Measurements from ENCODE around the gene KIAA0319L. TPM values are rescaled to one million over a fixed set of nuclear protein-coding genes. Genes with fewer than 3 reads are reported as not detected.
"Not testable (repeated sequence)": the region's sequence is repeated elsewhere in the genome, so short reads cannot be mapped to it uniquely, and the experiment has no call there.

Gene KIAA0319L
- total and polyA plus RNA-seq, 12 donors: 26.5 to 278 (median 76.8) TPM

GRCh38 chr1:35588197-35588910 is 31.2 kb upstream of the KIAA0319L start:
- DNase-seq: no peak
- Histone ChIP-seq H3K4me1 (replicated peaks in 1 of 2) (no peaks in the 10 kb centered on the region), H3K36me3 (replicated peaks in 1 of 2) (no peaks in the 10 kb centered on the region), H3K27me3 (no peaks in the 10 kb centered on the region), H3K9me3 (replicated peaks in 1 of 3) (no peaks in the 10 kb centered on the region), H3K27ac (no peak overlapping the region), H3K4me3 (no peak overlapping the region)
- intact Hi-C loops (cut with DNase I): no loop called here
- 78 to 88% (median 85%) methylated on average over 21 of the region's 21 CpGs for WGBS, 4 donors
- TF ChIP-seq POLR2A (IDR thresholded peaks at IDR 0.05) (no peak), CTCF (IDR thresholded peaks at IDR 0.05) (no peak)

GRCh38 chr1:35587736-35588135 is 30.5 kb upstream of the KIAA0319L start:
- intact Hi-C loops (cut with DNase I): no loop called here
- Histone ChIP-seq H3K27ac (no peak overlapping the region), H3K4me1 (replicated peaks in 1 of 2) (no peaks in the 10 kb centered on the region), H3K9me3 (replicated peaks in 1 of 3) (no peaks in the 10 kb centered on the region), H3K36me3 (replicated peaks in 1 of 2) (no peaks in the 10 kb centered on the region), H3K27me3 (no peaks in the 10 kb centered on the region), H3K4me3 (no peak overlapping the region)
- no peak for TF ChIP-seq CTCF (IDR thresholded peaks at IDR 0.05)
- TF ChIP-seq POLR2A (IDR thresholded peaks at IDR 0.05): no peak
- DNase-seq: no peak
- WGBS, 4 donors: 81 to 95% (median 84%) methylated on average over 5 to 6 of the region's 6 CpGs

GRCh38 chr1:35586808-35587207 is 29.6 kb upstream of the KIAA0319L start:
- TF ChIP-seq CTCF (IDR thresholded peaks at IDR 0.05): no peak
- TF ChIP-seq POLR2A (IDR thresholded peaks at IDR 0.05): no peak
- H3K27me3 ChIP-seq: no peaks in the 10 kb centered on the region
- 87 to 93% (median 91%) methylated on average over 7 of the region's 7 CpGs for WGBS, 4 donors
- no peak for DNase-seq
- no peaks in the 10 kb centered on the region for H3K36me3 ChIP-seq (replicated peaks in 1 of 2)
- intact Hi-C loops (cut with DNase I): no loop called here
- no peak overlapping the region for H3K4me3 ChIP-seq
- H3K9me3 ChIP-seq (replicated peaks in 1 of 3): no peaks in the 10 kb centered on the region
- H3K27ac ChIP-seq: no peak overlapping the region
- no peaks in the 10 kb centered on the region for H3K4me1 ChIP-seq (replicated peaks in 1 of 2)

GRCh38 chr1:35585805-35586204 is 28.6 kb upstream of the KIAA0319L start:
- WGBS, 4 donors: 100% methylated on average over 1 of the region's 1 CpG
- intact Hi-C loops (cut with DNase I); DNase-seq: not testable (repeated sequence)

GRCh38 chr1:35585281-35585680 is 28.1 kb upstream of the KIAA0319L start:
- Histone ChIP-seq H3K27ac (no peak overlapping the region), H3K27me3 (no peaks in the 10 kb centered on the region), H3K36me3 (replicated peaks in 1 of 2) (no peaks in the 10 kb centered on the region), H3K4me3 (no peak overlapping the region), H3K4me1 (replicated peaks in 1 of 2) (no peaks in the 10 kb centered on the region), H3K9me3 (replicated peaks in 1 of 3) (no peaks in the 10 kb centered on the region)
- 82 to 96% (median 86%) methylated on average over 3 of the region's 3 CpGs for WGBS, 4 donors
- DNase-seq: no peak
- TF ChIP-seq POLR2A (IDR thresholded peaks at IDR 0.05): no peak
- TF ChIP-seq CTCF (IDR thresholded peaks at IDR 0.05): no peak
- intact Hi-C loops (cut with DNase I): no loop called here

More at GRCh38 chr1:35585805-35586204, 28.6 kb upstream of the KIAA0319L start:
- H3K36me3 ChIP-seq (replicated peaks in 1 of 2); H3K27me3 ChIP-seq; H3K27ac ChIP-seq; H3K4me3 ChIP-seq; H3K4me1 ChIP-seq (replicated peaks in 1 of 2); H3K9me3 ChIP-seq (replicated peaks in 1 of 3): not testable (repeated sequence)

GRCh38 chr1:35581621-35582020 is 24.4 kb upstream of the KIAA0319L start:
- H3K4me1 ChIP-seq (replicated peaks in 1 of 2); H3K27me3 ChIP-seq; H3K9me3 ChIP-seq (replicated peaks in 1 of 3); H3K27ac ChIP-seq; H3K36me3 ChIP-seq (replicated peaks in 1 of 2); H3K4me3 ChIP-seq; DNase-seq; intact Hi-C loops (cut with DNase I): not testable (repeated sequence)
- WGBS, 4 donors: 91 to 95% (median 94%) methylated on average over 9 of the region's 9 CpGs
